ENCODE measurements around the gene PPP1R3G. TPM values are rescaled to one million over a fixed set of nuclear protein-coding genes. Genes with fewer than 3 reads are reported as not detected.
A peak's percentile ranks its signal among the peaks of the same experiment; 100 is the strongest.

Gene PPP1R3G
- total RNA-seq, 1 experiment from 2014 or later = not detected

DNA sequence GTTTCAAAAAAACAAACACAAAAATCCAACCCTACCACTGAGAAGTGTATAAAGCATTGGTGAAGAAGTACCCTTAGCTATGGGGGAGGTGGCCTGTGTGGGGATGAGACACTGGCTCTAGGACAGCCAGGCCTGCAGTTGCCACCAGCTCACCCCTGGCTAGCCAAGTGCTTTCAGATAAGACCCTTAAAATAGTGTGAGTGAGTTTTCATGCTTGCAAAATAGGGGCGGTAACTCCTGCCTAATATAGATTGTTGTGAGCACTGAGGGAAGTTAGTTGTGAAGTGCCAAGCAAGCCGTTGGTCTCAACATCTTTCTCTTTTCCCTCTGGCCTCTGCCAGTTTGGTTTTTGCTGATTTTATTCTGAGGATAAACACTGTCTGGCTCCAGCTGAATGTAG lies 11.3 kb downstream of the PPP1R3G start:
- Histone ChIP-seq H4K8ac (replicated peaks; ENCODE audit: insufficient read length, low read depth, low read length) (no peak overlapping the region), H3K79me1 (ENCODE audit: insufficient read depth, low read depth, low read length, poor library complexity, severe bottlenecking) (no peaks in the 10 kb centered on the region), H2BK5ac (ENCODE audit: insufficient read length, low read length) (no peak overlapping the region), H3K14ac (ENCODE audit: insufficient read depth, low read length) (no peak overlapping the region), H2AFZ (ENCODE audit: low read length) (no peak overlapping the region), H2BK15ac (ENCODE audit: low read depth, low read length) (no peak overlapping the region), H4K91ac (ENCODE audit: insufficient read length, low read depth, low read length) (no peak overlapping the region), H3K27me3 (ENCODE audit: insufficient read depth, low read length) (no peaks in the 10 kb centered on the region), H2BK120ac (ENCODE audit: low read depth, low read length, poor library complexity, severe bottlenecking) (no peak overlapping the region), H3K27ac (ENCODE audit: insufficient read length, low read depth, low read length) (no peak overlapping the region), H3T11ph (ENCODE audit: low read length) (no peak overlapping the region), H3K9ac (ENCODE audit: extremely low read depth, insufficient read length, low read length) (no peak overlapping the region), H2BK12ac (ENCODE audit: insufficient read length, low read depth, low read length) (no peak overlapping the region), H4K20me1 (ENCODE audit: control insufficient read depth, insufficient read depth, insufficient read length) (no peaks in the 10 kb centered on the region), H3K4me2 (ENCODE audit: insufficient read depth, insufficient read length, low read length) (no peak overlapping the region), H3K23ac (ENCODE audit: insufficient read length, low read depth, low read length) (no peak overlapping the region), H3K4me1 (ENCODE audit: insufficient read depth, low read length) (no peaks in the 10 kb centered on the region), H2BK20ac (ENCODE audit: low read depth, low read length, poor library complexity, severe bottlenecking) (no peak overlapping the region), H3K9me3 (ENCODE audit: control insufficient read depth, low read depth, low read length) (no peaks in the 10 kb centered on the region), H2AK5ac (ENCODE audit: insufficient read length, low read length) (no peak overlapping the region), H3K23me2 (ENCODE audit: insufficient read length, low read depth, low read length, poor library complexity, severe bottlenecking) (no peaks in the 10 kb centered on the region), H3K56ac (ENCODE audit: insufficient read length, low read depth, low read length) (no peak overlapping the region), H4K5ac (ENCODE audit: insufficient read length, low read depth, low read length) (no peak overlapping the region), H3K4ac (ENCODE audit: low read depth, low read length) (no peak overlapping the region), H3K18ac (ENCODE audit: insufficient read length, low read depth, low read length) (no peak overlapping the region), H3K79me2 (ENCODE audit: insufficient read depth, low read length) (no peaks in the 10 kb centered on the region; the same call in 1 of the 2 replicates)
- H3K4me3 Mint-ChIP-seq = no peak overlapping the region
- no peak for DNase-seq
- no peaks in the 10 kb centered on the region for H3K4me1 Mint-ChIP-seq
- H3K27me3 Mint-ChIP-seq (ENCODE audit: low read depth) = peaks cover 14% of the 10 kb centered on the region
- peak overlapping the region in 1 of 3 experiments; percentile 22; a peak in 1 of 7 replicates for H3K27ac Mint-ChIP-seq
- no peaks in the 10 kb centered on the region for H3K36me3 Mint-ChIP-seq (ENCODE audit: insufficient read depth in 1 of 3, low read depth in 3 of 3)
- H3K9me3 Mint-ChIP-seq = no peaks in the 10 kb centered on the region; a peak in 1 of 5 replicates
- no CpG with 5 or more reads among the region's 2 CpGs for WGBS (ENCODE audit: extremely low coverage, insufficient read length, low lambda C conversion rate)
- TF ChIP-seq, protein P1, sequence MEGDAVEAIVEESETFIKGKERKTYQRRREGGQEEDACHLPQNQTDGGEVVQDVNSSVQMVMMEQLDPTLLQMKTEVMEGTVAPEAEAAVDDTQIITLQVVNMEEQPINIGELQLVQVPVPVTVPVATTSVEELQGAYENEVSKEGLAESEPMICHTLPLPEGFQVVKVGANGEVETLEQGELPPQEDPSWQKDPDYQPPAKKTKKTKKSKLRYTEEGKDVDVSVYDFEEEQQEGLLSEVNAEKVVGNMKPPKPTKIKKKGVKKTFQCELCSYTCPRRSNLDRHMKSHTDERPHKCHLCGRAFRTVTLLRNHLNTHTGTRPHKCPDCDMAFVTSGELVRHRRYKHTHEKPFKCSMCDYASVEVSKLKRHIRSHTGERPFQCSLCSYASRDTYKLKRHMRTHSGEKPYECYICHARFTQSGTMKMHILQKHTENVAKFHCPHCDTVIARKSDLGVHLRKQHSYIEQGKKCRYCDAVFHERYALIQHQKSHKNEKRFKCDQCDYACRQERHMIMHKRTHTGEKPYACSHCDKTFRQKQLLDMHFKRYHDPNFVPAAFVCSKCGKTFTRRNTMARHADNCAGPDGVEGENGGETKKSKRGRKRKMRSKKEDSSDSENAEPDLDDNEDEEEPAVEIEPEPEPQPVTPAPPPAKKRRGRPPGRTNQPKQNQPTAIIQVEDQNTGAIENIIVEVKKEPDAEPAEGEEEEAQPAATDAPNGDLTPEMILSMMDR (conservative IDR thresholded peaks at IDR 0.05) = no peak
